Small intestine (tissue), 7 donors: ENCODE results near the gene TMEM150A. TPM values are rescaled to one million over a fixed set of nuclear protein-coding genes. Genes with fewer than 3 reads are reported as not detected.
A peak's percentile ranks its signal among the peaks of the same experiment; 100 is the strongest.
"Not testable (repeated sequence)": the region's sequence is repeated elsewhere in the genome, so short reads cannot be mapped to it uniquely, and the experiment has no call there.

Experiments
- DNase-seq, 2 donors: peaks; one replicate each; pipeline versions ENCODE4 v3.0.0 to v3.0.0-alpha.2; 2013
- FAIRE-seq: peaks from 2 replicates; lab custom pipeline; 2012; peaks lifted over from hg19 to GRCh38; lab: Jason Lieb, UNC
- H3K27ac ChIP-seq, 3 donors: one replicate each; pipeline ENCODE4 v1.5.1; 2013; ENCODE audit warnings: low read length in 2 of 3, mild to moderate bottlenecking in 2 of 3, control low read depth in 1 of 3, inconsistent platforms in 1 of 3, low read depth in 1 of 3, moderate library complexity in 1 of 3
- H3K27me3 ChIP-seq, 3 donors: one replicate each; pipeline ENCODE4 v1.6.1; 2013; ENCODE audit warnings: low read length in 3 of 3, inconsistent platforms in 1 of 3; ENCODE audit not compliant: control insufficient read depth in 3 of 3, insufficient read depth in 3 of 3
- H3K36me3 ChIP-seq, 3 donors: one replicate each; pipeline ENCODE4 v1.6.1; 2013; ENCODE audit warnings: low read length in 3 of 3, inconsistent platforms in 1 of 3, low read depth in 1 of 3, mild to moderate bottlenecking in 1 of 3, moderate library complexity in 1 of 3; ENCODE audit not compliant: control insufficient read depth in 3 of 3, insufficient read depth in 2 of 3
- H3K4me1 ChIP-seq, 3 donors: one replicate each; pipeline ENCODE4 v1.6.1; 2013; ENCODE audit warnings: low read length in 2 of 3, inconsistent platforms in 1 of 3, low read depth in 1 of 3, mild to moderate bottlenecking in 1 of 3, moderate library complexity in 1 of 3; ENCODE audit not compliant: control insufficient read depth in 3 of 3, insufficient read depth in 2 of 3
- H3K4me3 ChIP-seq, 3 donors: one replicate each; pipeline ENCODE4 v1.5.1; 2013; ENCODE audit warnings: low read length in 3 of 3, control low read depth in 1 of 3, inconsistent platforms in 1 of 3, low read depth in 1 of 3, mild to moderate bottlenecking in 1 of 3, moderate library complexity in 1 of 3
- H3K9me3 ChIP-seq, 2 donors: one replicate each; pipeline ENCODE4 v1.6.1; 2013; ENCODE audit warnings: low read depth in 1 of 2, low read length in 1 of 2; ENCODE audit not compliant: control insufficient read depth in 2 of 2, insufficient read depth in 1 of 2
- WGBS, 3 donors: extraction: QIAGEN DNeasy Blood & Tissue Kit; methylation state at CpG; one replicate each; pipeline ENCODE4 v1.1.7; 2013; 5-methylcytosine and 5-hydroxymethylcytosine counted together
- polyA plus RNA-seq, 4 donors: library from polyadenylated mRNA; stranded (reverse) in 3 of 4; unstranded in 1 of 4; fragments of 200-250 nt in 3 of 4; fragments of 120-200 nt in 1 of 4; gene quantifications; one replicate each; pipeline versions ENCODE4 v1.2.1 to v1.2.3, GENCODE V29; 2013
- donor health status: healthy with polysubstance abuse.
- donor health status: control.
- donor health status: control.
- donor health status: Bipolar disorder and iron deficiency.
- donor health status: healthy.

TMEM150A gene
- polyA plus RNA-seq, 4 donors = 12.5 to 40.0 (median 31.0) TPM

DNA sequence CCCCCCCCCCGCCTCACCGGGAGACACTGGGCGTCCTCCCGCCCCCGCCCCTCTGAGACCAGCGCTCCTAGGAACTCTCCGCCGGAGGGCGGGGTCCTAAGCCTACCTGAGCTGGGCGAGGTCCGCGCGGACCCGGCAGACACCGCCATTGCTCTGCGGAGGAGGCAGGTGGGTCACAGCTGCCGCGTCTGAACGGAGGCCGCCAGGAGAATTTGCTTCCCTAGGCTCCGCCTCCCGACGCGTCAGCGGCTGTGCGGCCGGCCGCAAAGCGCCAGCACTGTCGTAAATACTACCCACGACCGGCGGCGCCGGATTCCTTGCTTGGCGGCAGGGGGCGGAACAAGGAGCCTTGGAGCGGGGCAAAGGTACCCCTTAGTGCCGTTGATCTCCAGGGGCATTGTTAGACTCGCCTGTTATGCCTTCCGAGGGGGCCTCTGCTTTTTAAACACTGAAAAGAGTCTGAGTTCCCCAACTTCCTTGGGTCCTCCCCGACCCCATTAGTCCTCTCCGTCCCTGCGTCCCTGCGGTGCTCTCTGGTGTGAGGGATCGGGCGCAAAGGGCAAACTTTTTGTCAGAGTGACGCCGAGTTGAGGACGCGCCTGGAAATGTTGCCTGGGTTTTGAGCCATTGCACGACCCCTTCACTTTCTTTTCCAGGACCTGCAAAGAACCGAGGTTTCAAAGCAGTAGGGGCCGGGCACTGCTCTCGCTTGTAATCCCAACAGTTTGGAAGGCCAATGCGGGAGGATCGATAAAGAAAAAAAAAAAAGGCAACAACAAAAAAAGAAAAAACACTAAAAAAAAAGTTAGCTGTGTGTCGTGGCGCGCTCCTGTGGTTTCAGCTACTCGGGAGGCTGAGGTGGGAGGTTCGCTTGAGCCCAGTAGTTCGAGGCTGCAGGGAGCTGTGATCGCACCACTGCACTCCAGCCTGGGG, 41.0 kb downstream of the TMEM150A start, which contains the start of gene GGCX:
Gene GGCX (minus strand): TSS at position 214 of the 933 bp plus-strand sequence. CDS start 65 bp downstream, at position 149.
- FAIRE-seq (no peak), DNase-seq (peak; percentile 97 to 99)
- H3K27me3 ChIP-seq = no peaks in the 10 kb centered on the region
- peaks cover 0 to 15% (median 6%) of the 10 kb centered on the region in 3 donors for H3K36me3 ChIP-seq
- H3K4me3 ChIP-seq = peak within 1 kb of the TSS; percentile 74 to 92 (median 75)
- WGBS, 3 donors = 2 to 3% (median 2%) methylated on average over 54 to 64 of the region's 64 CpGs
- H3K27ac ChIP-seq = peak within 1 kb of the TSS; percentile 17 to 90 (median 89)
- H3K4me1 ChIP-seq = peaks cover 0 to 5% (median 0%) of the 10 kb centered on the region in 3 donors
- H3K9me3 ChIP-seq = no peaks in the 10 kb centered on the region

DNA sequence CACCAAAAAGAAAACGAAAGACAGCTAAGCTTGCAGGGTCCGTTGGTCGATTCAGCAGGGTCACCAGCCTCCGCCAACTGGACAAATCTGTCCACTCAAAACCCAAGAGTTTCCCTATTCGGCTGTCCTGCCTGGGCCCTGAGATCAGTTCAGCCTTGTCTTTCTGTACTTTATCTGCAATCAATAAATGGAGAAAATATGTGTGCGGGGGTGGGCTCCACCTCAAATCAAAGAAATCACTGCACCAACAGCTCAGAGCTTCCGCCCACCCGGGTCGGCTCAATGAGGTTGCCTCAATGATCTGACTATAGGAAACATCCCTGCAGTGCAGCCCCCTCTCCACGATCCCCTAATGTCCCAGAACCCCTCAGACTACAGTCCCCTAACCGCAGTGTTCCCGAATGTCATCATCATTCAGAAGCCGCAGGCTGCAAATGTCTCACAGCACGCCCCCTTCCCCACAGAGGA, 41.7 kb downstream of the TMEM150A start:
- peak in 1 of 2 donors; percentile 30 for DNase-seq
- Histone ChIP-seq H3K27ac (peak overlapping the region in 2 of 3 donors; percentile 89 to 90), H3K36me3 (peaks cover 0 to 18% (median 8%) of the 10 kb centered on the region in 3 donors), H3K9me3 (no peaks in the 10 kb centered on the region), H3K4me1 (peaks cover 0 to 5% (median 0%) of the 10 kb centered on the region in 3 donors), H3K4me3 (peak overlapping the region; percentile 74 to 92 (median 75)), H3K27me3 (no peaks in the 10 kb centered on the region)
- no peak for FAIRE-seq
- WGBS, 3 donors = 0 to 4% (median 4%) methylated on average over 14 of the region's 14 CpGs

DNA sequence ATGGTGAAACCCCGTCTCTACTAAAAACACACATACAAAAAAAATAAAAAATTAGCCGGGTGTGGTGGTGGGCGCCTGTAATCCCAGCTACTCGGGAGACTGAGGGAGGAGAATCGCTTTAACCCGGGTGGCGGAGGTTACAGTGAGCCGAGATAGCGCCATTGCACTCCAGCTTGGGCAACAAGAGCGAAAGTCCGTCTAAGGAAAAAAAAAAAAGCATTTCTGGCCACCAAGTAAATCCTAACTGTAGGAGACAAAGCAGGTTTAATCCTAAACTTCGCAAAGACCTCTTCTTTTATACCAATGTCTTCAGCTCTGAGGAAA, 42.1 kb downstream of the TMEM150A start:
- not testable (repeated sequence) for FAIRE-seq, DNase-seq, H3K27me3 ChIP-seq, H3K27ac ChIP-seq, H3K4me1 ChIP-seq, H3K9me3 ChIP-seq
- peaks cover 0 to 19% (median 10%) of the 10 kb centered on the region in 3 donors for H3K36me3 ChIP-seq
- WGBS, 3 donors = 74 to 79% (median 77%) methylated on average over 12 of the region's 12 CpGs
- H3K4me3 ChIP-seq = peak overlapping the region in 2 of 3 donors; percentile 74 to 92

DNA sequence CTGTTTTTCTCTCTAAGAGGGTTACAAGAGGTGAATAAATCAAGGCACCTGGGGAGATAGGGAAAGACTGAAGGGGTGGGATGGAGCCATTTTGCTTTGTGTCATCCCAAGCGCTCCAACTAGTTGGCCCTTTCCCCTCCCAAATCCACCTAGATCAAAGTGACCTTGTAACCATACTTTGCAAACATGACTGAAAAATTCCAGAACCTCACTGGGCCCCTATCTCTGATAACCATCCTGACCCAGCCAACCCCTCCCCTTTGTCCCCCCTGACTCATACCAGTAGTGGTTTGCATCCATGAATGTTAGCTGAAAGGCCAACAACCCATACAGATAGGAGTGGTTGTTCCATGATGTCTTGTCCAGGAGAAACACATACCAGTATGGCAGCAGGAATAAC, 44.3 kb downstream of the TMEM150A start:
- no peaks in the 10 kb centered on the region for H3K27me3 ChIP-seq
- H3K4me1 ChIP-seq = peaks cover 0 to 5% (median 0%) of the 10 kb centered on the region in 3 donors
- no peaks in the 10 kb centered on the region for H3K9me3 ChIP-seq
- H3K36me3 ChIP-seq = peaks cover 7 to 38% (median 16%) of the 10 kb centered on the region in 3 donors
- WGBS, 3 donors = 80 to 100% (median 93%) methylated on average over 1 of the region's 1 CpG
- DNase-seq = no peak
- no peak overlapping the region for H3K4me3 ChIP-seq
- H3K27ac ChIP-seq = no peak overlapping the region
- FAIRE-seq = no peak

DNA sequence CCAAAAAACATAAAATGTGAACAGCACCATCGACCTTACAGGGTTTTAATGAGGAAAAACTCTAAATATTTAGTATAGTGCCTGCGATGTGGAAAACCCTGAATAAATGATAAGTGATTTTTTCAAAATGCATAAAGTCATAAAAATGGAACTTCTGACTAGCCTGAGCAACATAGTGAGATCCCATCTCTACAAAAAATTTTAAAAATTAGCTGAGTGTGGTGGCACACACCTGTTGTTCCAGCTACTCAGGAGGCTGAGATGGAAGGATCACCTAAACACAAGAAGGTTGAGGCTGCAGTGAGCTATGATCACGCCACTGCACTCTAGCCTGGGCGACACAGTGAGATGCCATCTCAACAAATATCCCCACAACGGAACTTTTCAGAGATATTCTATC, 45.4 kb downstream of the TMEM150A start:
- peaks cover 7 to 48% (median 16%) of the 10 kb centered on the region in 3 donors for H3K36me3 ChIP-seq
- WGBS, 3 donors = 92 to 95% (median 92%) methylated on average over 5 of the region's 5 CpGs
- H3K4me3 ChIP-seq = no peak overlapping the region
- no peaks in the 10 kb centered on the region for H3K27me3 ChIP-seq
- H3K9me3 ChIP-seq = no peaks in the 10 kb centered on the region
- peaks cover 0 to 5% (median 0%) of the 10 kb centered on the region in 3 donors for H3K4me1 ChIP-seq
- H3K27ac ChIP-seq = no peak overlapping the region
- no peak for DNase-seq
- no peak for FAIRE-seq

DNA sequence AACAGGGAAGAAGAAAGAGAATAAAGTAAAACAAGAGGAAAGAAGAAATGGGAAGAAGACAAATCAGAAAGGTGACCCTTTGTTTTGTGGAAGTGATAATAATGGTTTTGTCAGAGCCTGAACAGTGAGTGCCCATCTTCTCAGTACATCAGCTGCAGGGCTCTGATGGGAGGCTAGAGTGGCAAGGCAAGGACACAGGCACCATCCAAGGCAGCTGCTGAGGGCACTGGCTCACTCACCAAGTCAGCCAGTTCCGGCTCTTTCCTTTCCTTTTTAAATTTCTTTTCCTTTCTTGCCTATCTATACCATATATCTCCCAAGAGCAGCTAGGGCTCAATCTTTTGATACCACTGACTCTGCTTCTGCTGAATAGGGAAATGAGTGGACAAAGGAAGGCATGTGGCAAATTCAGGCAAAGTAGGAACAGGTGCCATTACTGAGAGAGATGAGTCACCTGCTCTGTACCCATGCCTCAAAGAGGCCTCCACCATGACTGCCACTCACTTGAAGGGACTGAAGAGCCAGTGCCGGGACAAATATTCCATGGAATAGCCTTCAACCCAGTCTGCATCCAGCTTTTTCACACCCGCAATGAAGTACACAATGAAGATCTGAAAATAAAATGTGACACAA, 47.4 kb downstream of the TMEM150A start:
- Histone ChIP-seq H3K4me3 (no peak overlapping the region), H3K27ac (no peak overlapping the region), H3K4me1 (peaks cover 0 to 4% (median 0%) of the 10 kb centered on the region in 3 donors), H3K27me3 (no peaks in the 10 kb centered on the region), H3K9me3 (no peaks in the 10 kb centered on the region), H3K36me3 (peaks cover 7 to 65% (median 22%) of the 10 kb centered on the region in 3 donors)
- WGBS, 3 donors = 94 to 95% (median 94%) methylated on average over 3 of the region's 3 CpGs
- DNase-seq (no peak), FAIRE-seq (no peak)

DNA sequence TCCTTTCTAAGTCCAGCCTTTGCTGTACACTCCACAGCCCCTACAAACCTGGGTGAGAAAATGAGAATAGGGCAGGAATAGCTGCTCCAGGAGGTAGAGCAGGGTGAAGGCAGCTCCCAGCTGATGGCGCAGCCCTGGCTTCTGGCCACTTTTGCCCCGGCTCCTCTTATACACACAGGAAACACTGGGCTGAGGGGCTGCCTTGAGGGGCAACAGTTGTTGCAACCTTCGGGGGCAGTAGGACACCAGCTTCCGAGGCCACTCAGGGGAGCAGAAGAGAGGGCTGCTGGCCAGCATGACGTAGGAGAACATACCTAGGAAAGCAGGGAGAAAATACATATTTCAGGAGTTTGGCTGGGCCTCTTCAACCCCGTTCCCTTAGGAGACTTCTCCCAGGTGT, 49.3 kb downstream of the TMEM150A start:
- FAIRE-seq = no peak
- WGBS, 3 donors = 86 to 89% (median 88%) methylated on average over 5 to 6 of the region's 6 CpGs
- H3K36me3 ChIP-seq = peaks cover 7 to 68% (median 19%) of the 10 kb centered on the region in 3 donors
- no peaks in the 10 kb centered on the region for H3K9me3 ChIP-seq
- no peak for DNase-seq
- no peaks in the 10 kb centered on the region for H3K27me3 ChIP-seq
- H3K4me3 ChIP-seq = no peak overlapping the region
- H3K27ac ChIP-seq = no peak overlapping the region
- H3K4me1 ChIP-seq = no peaks in the 10 kb centered on the region
